M059J (cell line): ENCODE data around the gene MYCBP2. TPM values are rescaled to one million over a fixed set of nuclear protein-coding genes. Genes with fewer than 3 reads are reported as not detected.
A peak's percentile ranks its signal among the peaks of the same experiment; 100 is the strongest.
"Not testable (repeated sequence)": the region's sequence is repeated elsewhere in the genome, so short reads cannot be mapped to it uniquely, and the experiment has no call there.

ENCODE experiments used
- DNase-seq: peaks from one replicate; pipeline ENCODE4 v3.0.0-alpha.2; 2012; ENCODE audit warnings: low read depth
- total RNA-seq: library from RNA; depleted of rRNA; stranded (reverse); fragments of >200 nt; shearing (Covaris generic); gene quantifications from 2 replicates; pipeline ENCODE4 v1.2.3, GENCODE V29; 2014; rRNA removed

The MYCBP2 gene, protein sequence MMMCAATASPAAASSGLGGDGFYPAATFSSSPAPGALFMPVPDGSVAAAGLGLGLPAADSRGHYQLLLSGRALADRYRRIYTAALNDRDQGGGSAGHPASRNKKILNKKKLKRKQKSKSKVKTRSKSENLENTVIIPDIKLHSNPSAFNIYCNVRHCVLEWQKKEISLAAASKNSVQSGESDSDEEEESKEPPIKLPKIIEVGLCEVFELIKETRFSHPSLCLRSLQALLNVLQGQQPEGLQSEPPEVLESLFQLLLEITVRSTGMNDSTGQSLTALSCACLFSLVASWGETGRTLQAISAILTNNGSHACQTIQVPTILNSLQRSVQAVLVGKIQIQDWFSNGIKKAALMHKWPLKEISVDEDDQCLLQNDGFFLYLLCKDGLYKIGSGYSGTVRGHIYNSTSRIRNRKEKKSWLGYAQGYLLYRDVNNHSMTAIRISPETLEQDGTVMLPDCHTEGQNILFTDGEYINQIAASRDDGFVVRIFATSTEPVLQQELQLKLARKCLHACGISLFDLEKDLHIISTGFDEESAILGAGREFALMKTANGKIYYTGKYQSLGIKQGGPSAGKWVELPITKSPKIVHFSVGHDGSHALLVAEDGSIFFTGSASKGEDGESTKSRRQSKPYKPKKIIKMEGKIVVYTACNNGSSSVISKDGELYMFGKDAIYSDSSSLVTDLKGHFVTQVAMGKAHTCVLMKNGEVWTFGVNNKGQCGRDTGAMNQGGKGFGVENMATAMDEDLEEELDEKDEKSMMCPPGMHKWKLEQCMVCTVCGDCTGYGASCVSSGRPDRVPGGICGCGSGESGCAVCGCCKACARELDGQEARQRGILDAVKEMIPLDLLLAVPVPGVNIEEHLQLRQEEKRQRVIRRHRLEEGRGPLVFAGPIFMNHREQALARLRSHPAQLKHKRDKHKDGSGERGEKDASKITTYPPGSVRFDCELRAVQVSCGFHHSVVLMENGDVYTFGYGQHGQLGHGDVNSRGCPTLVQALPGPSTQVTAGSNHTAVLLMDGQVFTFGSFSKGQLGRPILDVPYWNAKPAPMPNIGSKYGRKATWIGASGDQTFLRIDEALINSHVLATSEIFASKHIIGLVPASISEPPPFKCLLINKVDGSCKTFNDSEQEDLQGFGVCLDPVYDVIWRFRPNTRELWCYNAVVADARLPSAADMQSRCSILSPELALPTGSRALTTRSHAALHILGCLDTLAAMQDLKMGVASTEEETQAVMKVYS (N-terminal part only)
- total RNA-seq, result 22.8 and 26.7 TPM in 2 replicates

DNA sequence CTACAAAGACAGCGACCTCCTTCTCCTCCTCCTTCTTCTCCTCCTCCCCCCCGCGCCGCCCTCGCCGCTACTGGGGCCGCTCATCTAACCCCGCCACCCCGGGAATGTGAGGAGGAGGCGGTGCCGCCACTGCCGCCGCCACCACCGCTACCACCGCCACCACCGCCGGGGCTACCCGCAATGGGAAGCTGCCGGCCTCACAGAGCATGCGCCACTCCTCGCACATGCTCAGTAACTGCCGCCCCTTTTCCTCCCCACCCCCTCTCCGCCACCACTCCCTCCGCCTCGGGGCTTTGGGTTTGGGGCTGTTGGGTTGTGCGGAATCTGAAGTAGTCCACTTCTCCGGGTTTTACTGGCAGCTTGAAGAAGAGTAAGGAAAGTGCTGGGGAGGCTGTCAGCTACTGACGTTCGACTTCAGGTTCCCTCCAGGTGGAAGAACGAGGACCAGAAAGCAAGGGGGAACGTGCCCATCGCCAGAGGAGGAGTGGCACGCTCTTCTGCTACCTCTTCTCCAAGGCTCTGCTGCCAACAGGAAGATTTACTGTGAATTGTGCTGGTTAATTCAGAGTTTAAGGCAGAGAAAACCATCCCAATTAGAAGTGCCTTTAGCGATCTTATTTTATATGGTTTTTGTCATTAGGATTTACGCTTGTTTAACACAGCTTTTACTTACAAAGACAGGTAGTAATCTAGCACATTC lies at the start of gene MYCBP2:
Gene MYCBP2, minus strand, starts transcription at position 190 of the 700 bp plus-strand sequence. CDS start 319 bp downstream, outside the sequence.
- peak; percentile 97 for DNase-seq

GRCh38 chr13:77375560-77376108 lies 48.7 kb upstream of the MYCBP2 start:
- DNase-seq, result peak; percentile 33

DNA sequence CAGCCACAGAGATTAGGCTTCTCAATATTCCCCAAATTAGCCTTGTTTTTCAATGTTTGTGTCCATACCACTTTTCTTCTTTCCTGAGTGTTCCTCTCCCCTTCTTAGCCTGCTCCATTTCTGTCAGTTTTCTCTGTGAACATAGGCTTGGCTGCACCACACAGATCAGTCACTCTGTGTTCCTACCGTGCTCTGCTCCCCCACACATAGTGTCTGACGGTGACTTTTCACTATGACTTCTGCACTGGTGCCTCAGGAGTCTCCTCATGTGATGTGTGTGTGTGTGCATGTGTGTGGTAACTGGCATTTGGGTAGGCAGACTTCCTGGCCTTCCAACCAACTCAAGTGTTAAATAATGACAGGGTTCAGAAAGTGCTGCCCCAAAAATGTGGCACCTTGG lies 47.9 kb upstream of the MYCBP2 start:
- DNase-seq, result no peak

DNA sequence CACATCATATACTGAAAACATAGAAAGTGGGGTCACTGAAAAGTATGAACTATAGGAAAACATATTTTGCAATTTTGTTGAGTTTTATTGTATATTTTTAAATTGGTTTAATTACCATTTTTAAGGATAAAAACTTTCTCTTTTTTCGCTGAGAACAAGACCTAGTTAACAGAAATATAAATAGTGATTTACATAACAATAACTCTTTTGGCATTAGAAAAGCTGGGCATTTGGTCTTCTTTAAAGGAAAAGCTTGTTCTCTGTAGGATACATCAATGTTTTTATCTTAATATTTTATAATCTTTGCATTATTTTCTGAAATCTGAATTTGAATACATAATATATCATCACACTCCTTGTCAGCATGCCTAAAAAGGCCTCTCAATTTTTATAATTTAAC lies 47.4 kb upstream of the MYCBP2 start:
- DNase-seq, result no peak

GRCh38 chr13:77373502-77373901 lies 46.6 kb upstream of the MYCBP2 start:
- DNase-seq, result no peak

DNA sequence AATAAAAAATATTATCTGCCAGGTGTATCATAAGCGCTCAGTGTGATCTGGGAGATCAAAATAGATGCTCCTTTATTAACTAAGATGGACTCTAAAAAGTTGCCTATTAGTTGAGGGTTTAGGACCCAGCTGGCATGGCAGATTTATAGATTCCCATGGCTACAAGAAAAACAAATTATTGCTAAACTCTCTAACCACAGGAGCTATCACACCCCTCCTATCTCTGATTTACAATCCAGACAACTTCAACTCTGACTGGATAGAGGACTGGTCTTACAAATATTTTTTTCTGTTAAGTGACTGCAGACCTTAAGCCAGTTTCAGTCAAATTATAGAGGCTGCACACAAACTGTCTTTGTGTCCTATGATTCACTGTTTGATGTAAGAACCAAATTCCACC lies 45.4 kb upstream of the MYCBP2 start:
- peak; percentile 28 for DNase-seq

DNA sequence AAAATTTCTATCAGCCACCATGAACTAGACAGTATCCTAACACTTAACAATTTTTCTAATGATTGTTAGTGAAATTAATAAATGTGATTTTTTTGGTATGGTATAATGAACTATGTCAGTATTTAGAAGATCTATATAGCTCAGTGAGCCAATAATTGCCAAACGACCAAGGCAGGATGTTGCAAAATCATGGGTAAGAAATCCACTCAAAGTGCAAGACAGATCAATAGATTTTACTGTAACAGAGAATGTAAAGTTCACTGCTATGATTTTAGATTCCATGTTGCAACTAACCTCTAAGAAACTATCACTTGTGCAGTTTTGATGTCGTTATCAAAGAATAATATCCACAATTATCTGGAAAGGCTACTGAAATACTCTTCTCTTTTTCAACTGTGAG lies 44.0 kb upstream of the MYCBP2 start:
- no peak for DNase-seq

GRCh38 chr13:77362166-77362565 lies 35.3 kb upstream of the MYCBP2 start:
- DNase-seq, result no peak

- no peak for DNase-seq
Measured at GRCh38 chr13:77360032-77360685, 33.3 kb upstream of the MYCBP2 start.

DNA sequence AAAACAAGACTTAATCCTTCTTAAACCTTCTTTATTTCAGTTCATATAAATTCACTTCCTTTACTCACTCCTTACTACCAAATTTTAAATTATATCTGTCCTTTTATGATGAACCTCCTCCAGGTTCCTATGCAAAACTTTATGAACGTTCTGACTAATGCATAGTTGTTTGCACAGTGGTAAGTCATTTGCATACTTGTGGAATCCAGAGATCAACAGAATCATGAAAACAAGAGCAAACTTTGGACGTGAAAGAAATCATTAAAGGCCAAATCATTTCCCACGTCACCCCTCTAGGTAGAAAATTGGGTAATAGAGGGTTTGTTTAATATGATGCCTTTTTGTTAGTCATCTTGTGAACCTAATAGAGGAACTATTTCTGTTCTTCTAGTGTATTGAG lies 32.3 kb upstream of the MYCBP2 start:
- peak; percentile 7 for DNase-seq

DNA sequence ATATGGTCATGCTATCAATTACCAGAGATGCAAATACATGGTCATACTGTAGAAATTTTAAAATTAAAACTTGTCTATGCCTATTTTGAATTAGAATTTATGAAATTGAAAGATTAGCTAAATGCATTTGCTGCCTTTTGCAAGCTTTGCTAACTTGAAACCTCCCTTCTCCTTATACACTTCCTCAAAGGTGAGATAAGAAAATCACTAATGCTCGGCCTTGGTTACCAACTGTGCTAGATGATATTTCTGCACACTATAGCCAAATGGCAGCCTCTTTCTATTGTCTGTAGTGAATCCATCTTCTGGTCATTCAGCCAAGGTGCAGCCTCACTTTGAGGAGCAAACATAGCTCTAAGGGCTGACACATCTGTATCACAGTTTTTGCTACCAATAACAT lies 31.1 kb upstream of the MYCBP2 start:
- no peak for DNase-seq

- DNase-seq, result no peak
Measured at GRCh38 chr13:77356155-77356554, 29.3 kb upstream of the MYCBP2 start.

DNA sequence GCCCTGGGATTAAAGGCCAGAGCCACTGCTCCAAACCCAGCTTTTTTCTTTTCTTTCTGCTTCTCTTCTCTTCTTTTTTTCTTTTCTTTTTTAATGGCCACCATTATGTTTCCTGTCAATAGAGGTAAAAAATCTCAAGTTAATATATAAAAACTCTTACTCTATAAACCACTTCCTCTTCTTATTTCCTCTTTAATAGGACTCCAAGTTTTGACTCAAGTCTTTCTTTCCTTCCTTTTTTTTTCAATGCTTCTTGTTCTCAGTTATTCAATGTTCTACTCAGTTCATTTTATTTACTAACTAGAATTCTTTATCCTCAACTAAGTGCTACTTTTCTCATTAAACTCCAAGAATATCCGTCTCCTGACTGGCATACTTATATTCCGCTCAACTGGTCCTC lies 27.1 kb upstream of the MYCBP2 start:
- no peak for DNase-seq

DNA sequence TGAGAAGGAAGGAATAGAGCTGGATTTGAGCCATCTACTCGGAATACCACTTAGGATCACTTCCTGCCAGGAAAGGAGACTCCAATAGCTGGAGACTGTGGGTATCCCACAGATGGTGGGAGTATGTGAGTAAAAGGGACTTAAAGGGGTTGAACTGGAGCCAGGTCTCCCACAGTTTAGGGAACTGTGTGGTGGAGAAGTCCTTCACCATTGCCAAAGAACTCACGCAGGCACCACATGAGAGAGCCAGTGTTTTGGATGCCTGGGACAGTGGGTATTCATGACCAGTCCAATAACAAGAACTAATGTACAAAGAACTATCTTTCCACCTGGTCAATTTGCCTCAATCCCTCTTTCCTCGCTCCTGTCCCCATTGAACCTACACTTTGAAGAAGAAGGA lies 24.4 kb upstream of the MYCBP2 start:
- DNase-seq, result no peak

DNA sequence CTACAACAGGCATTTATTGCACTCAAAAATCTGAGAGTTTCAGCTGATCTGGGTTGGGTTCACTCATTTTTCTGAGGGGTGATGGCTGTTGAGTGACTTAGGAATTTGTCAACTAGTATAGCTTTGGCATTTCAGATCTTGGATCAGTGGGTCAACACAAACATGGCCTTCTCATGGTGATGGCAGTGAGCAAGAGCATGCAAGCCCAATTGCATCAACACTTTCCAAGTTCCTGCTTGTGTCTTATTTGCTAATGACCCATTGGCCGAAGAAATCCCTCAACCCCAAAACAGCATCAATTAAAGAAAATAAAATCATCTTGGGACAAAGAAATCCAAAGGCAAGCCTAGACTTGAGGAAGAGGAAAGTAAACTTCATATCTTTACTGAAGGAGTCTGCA lies 23.9 kb upstream of the MYCBP2 start:
- no peak for DNase-seq

DNA sequence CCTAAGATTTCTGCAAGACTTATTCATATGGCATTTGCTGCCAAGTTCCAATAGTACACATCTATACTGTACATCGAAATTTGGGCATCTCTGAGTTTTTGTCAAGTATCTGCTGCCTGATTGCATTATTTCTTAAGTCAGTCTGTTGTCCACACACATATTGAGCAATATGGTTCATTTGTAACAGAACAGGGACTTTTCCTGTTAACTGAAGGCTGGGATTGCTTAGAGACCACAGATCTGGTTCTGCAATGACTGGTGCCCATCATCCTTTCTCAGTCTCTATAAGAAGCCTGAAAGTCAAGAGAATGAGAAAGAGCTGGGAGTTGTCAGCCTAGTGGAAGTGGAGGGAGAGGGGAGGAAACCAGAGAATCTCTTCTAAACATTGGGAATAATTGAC lies 22.5 kb upstream of the MYCBP2 start:
- DNase-seq, result no peak

- DNase-seq, result not testable (repeated sequence)
Measured at GRCh38 chr13:77347351-77347750, 20.5 kb upstream of the MYCBP2 start.

DNA sequence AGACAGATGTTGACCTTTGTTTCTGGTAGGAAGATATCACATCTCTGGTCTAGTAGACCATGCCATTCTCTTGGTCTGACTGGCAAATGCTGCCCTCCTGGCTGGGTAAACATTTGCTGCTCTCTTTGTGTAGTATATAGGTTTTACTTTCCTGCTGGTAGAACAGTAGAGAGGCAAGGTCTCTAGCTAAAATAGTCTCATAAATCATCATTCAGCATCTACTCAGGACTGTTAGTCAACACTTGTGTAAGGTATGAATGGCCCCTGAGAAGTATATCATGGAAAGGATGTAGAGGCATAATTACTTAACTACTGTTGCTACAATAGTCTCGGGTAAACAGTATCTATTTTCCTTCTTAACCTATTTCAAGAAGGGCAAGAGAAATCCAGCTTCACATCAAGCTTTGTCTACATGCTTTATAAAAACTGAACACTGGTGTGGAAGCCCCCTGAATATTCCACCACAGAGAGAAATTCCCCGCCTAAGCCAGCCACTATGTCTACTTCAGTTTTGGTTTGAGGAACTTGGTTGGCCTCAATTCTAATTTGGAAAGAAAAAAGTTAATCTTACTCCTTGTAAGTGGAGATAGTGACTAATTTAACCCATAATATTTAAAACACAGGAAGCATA lies 18.4 kb upstream of the MYCBP2 start:
- DNase-seq, result peak; percentile 5

DNA sequence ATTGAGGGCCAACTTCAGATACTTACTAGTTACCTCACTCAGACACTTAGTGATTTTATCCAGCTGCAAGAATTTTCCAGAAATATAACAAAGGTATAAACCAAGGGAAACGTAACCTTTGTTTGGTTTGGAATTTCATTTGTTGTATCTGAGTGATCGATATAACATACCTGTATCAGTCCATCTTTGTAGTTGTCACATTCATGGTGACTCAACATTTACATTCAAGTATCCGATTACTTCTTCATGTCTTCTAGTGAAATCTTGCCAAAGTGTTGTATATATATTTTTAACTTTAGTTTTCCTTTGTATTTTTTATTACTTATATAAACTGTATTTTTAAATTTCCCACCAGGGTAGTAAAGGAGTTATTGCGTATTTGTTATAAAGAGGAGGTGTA lies 16.9 kb upstream of the MYCBP2 start:
- DNase-seq, result no peak

GRCh38 chr13:77339408-77339807 lies 12.5 kb upstream of the MYCBP2 start:
- DNase-seq, result no peak
